Esophagus squamous epithelium (tissue), 4 donors: ENCODE results near the gene COL4A1.

Experiments used
- CTCF ChIP-seq, 6 experiments: fragments of 450-650 bp in 4 of 6; fragments of 200-600 bp in 2 of 6; sonication (generic) in 2 of 6; IDR thresholded peaks; one replicate each; pipeline ENCODE4 v1.5.1; 2016 to 2019; ENCODE audit warnings: antibody characterized with exemption in 6 of 6, mild to moderate bottlenecking in 4 of 6, moderate library complexity in 4 of 6
- POLR2A ChIP-seq, 4 donors: fragments of 450-650 bp; IDR thresholded peaks; one replicate each; pipeline ENCODE4 v1.6.1; 2017; ENCODE audit warnings: antibody characterized with exemption in 4 of 4, mild to moderate bottlenecking in 4 of 4, moderate library complexity in 3 of 4

- TF ChIP-seq CTCF (IDR thresholded peaks at IDR 0.05) (no peak), POLR2A (IDR thresholded peaks at IDR 0.05) (no peak)
Observed at GRCh38 chr13:110183910-110184309, 123.0 kb downstream of the COL4A1 start.
